Activated CD8-positive, alpha-beta T cell treated with anti-CD3 and anti-CD28 coated beads, Interleukin-2, amount 10 ng/mL, durations not matched to agents 7 days and 5 days (primary cell): ENCODE measurements around the gene CSAG3. TPM values are rescaled to one million over a fixed set of nuclear protein-coding genes. Genes with fewer than 3 reads are reported as not detected.
"Not testable (repeated sequence)": the region's sequence is repeated elsewhere in the genome, so short reads cannot be mapped to it uniquely, and the experiment has no call there.

Source experiments
- ATAC-seq: fragments of 150-1000 bp; cut with Tn5 transposase; one replicate; pipeline ENCODE4 v1.10.0; 2021; ENCODE audit warnings: moderate library complexity
- CTCF ChIA-PET: fragments of 350-600 bp; sonication (Branson Sonifier 250); formaldehyde crosslinking; loops from one replicate; lab custom pipeline; 2021; ENCODE audit warnings: antibody characterized with exemption; lab: Charles Lee
- POLR2A ChIA-PET: fragments of 350-600 bp; sonication (Branson Sonifier 250); formaldehyde crosslinking; loops from one replicate; lab custom pipeline; 2021; ENCODE audit warnings: antibody characterized with exemption; lab: Charles Lee
- DNase-seq: peaks from one replicate; pipeline ENCODE4 v3.0.0-alpha.2; 2020
- H3K27ac Mint-ChIP-seq: one replicate; pipeline ENCODE4 v1.8.0; 2021; ENCODE audit warnings: mild to moderate bottlenecking, mixed read lengths
- H3K27me3 Mint-ChIP-seq: one replicate; pipeline ENCODE4 v1.8.0; 2021; ENCODE audit warnings: low read depth, mixed read lengths
- H3K36me3 Mint-ChIP-seq: one replicate; pipeline ENCODE4 v1.8.0; 2021; ENCODE audit warnings: low read depth, mixed read lengths
- H3K4me1 Mint-ChIP-seq: one replicate; pipeline ENCODE4 v1.8.0; 2021; ENCODE audit warnings: low read depth, mixed read lengths
- H3K4me3 Mint-ChIP-seq: one replicate; pipeline ENCODE4 v1.8.0; 2021; ENCODE audit warnings: mild to moderate bottlenecking, mixed read lengths
- H3K9me3 Mint-ChIP-seq: one replicate; pipeline ENCODE4 v1.8.0; 2022; ENCODE audit warnings: mixed read lengths; ENCODE audit not compliant: insufficient read depth
- total RNA-seq, 2 experiments: library from RNA; stranded (reverse); gene quantifications; one replicate each; pipeline ENCODE4 v1.2.3, GENCODE V29; 2021

CSAG3 gene
- not detected for total RNA-seq

DNA sequence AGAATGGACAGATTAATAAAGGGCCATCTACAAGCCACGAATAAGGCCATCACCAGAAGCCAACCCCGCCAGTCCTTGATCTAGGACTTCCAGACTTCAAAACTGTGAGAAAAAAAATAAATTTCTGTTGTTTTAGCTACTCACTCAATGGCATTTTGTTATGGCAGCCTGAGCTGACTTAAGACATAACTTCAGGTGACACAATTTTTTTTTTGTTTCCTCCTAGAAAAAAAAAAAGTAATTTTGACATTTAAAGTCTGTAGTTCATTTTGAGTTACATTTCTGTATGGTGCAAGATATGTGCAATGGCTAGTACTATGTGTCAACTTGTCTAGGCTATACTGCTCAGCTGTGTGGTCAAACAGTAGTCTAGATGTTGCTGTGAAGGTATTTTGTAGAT, at the start of gene CSAG3:
Gene CSAG3, plus strand, starts transcription at position 301 of the 400 bp plus-strand sequence.
- H3K9me3 Mint-ChIP-seq, H3K27ac Mint-ChIP-seq, H3K4me3 Mint-ChIP-seq, H3K4me1 Mint-ChIP-seq, H3K27me3 Mint-ChIP-seq, ATAC-seq, DNase-seq, POLR2A ChIA-PET, H3K36me3 Mint-ChIP-seq, CTCF ChIA-PET: not testable (repeated sequence)

GRCh38 chrX:152713195-152713594, 45.8 kb upstream of the CSAG3 start:
- H3K9me3 Mint-ChIP-seq, POLR2A ChIA-PET, DNase-seq, H3K27ac Mint-ChIP-seq, H3K36me3 Mint-ChIP-seq, H3K27me3 Mint-ChIP-seq, ATAC-seq, CTCF ChIA-PET, H3K4me3 Mint-ChIP-seq, H3K4me1 Mint-ChIP-seq: not testable (repeated sequence)

GRCh38 chrX:152713815-152714787, 44.9 kb upstream of the CSAG3 start, which contains the start of gene MAGEA2B:
Gene MAGEA2B (plus strand): TSS chrX:152714628. CDS start chrX:152717107, 2,479 bp downstream.
- H3K9me3 Mint-ChIP-seq, CTCF ChIA-PET, ATAC-seq, H3K4me1 Mint-ChIP-seq, POLR2A ChIA-PET, H3K27me3 Mint-ChIP-seq, H3K4me3 Mint-ChIP-seq, DNase-seq, H3K27ac Mint-ChIP-seq, H3K36me3 Mint-ChIP-seq: not testable (repeated sequence)

DNA sequence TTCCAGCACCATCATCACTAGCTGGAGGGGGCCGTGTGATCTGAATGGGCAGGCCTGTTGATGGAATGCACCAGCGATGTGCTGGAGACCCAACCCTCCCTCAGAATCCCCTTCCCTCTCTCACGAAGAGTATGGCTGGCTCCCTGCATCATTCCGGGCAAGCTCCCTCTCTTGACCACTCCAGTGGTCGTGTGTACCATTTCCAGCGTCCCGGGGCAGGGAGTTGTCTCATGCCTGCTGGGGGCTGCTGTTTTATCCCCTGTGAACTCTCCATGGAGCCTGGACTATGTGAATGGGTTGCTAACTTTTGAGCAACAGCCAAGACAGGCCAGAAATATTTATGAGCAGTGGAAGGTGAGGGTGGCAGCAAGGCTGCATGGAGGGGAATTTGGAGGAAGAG, 33.6 kb upstream of the CSAG3 start:
- CTCF ChIA-PET: no interaction called here
- H3K4me3 Mint-ChIP-seq: no peak overlapping the region
- peaks cover 3% of the 10 kb centered on the region for H3K27me3 Mint-ChIP-seq
- H3K9me3 Mint-ChIP-seq: no peaks in the 10 kb centered on the region
- H3K36me3 Mint-ChIP-seq: no peaks in the 10 kb centered on the region
- ATAC-seq (no peak), DNase-seq (no peak)
- POLR2A ChIA-PET: no interaction called here
- no peak overlapping the region for H3K27ac Mint-ChIP-seq
- no peaks in the 10 kb centered on the region for H3K4me1 Mint-ChIP-seq

- H3K9me3 Mint-ChIP-seq: no peaks in the 10 kb centered on the region
- no peak for DNase-seq
Measured at GRCh38 chrX:152733261-152733975, 25.6 kb upstream of the CSAG3 start, which contains the start of the genes CSAG1 and MAGEA12. Gene CSAG1 (minus strand): TSS chrX:152733721. CDS start chrX:152732460, 1,261 bp downstream. Gene MAGEA12 (plus strand): TSS chrX:152733757. CDS start chrX:152736162, 2,405 bp downstream.

DNA sequence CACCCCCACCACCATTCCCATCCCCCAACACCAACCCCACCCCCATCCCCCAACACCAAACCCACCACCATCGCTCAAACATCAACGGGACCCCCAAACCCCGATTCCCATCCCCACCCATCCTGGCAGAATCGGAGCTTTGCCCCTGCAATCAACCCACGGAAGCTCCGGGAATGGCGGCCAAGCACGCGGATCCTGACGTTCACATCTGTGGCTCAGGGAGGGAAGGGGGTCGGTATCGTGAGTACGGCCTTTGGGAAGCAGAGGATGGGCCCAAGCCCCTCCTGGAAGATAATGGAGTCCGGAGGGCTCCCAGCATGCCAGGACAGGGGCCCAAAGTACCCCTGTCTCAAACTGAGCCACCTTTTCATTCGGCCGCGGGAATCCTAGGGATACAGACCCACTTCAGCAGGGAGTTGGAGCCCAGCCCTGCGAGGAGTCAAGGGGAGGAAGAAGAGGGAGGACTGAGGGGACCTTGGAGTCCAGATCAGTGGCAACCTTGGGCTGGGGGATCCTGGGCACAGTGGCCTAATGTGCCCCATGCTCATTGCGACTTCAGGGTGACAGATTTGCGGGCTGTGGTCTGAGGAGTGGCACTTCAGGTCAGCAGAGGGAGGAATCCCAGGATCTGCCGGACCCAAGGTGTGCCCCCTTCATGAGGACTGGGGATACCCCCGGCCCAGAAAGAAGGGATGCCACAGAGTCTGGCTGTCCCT, 24.7 kb upstream of the CSAG3 start:
- H3K4me1 Mint-ChIP-seq, CTCF ChIA-PET, H3K4me3 Mint-ChIP-seq, POLR2A ChIA-PET, H3K36me3 Mint-ChIP-seq, DNase-seq, H3K27me3 Mint-ChIP-seq, H3K27ac Mint-ChIP-seq, ATAC-seq, H3K9me3 Mint-ChIP-seq: not testable (repeated sequence)

More at GRCh38 chrX:152733261-152733975, 25.6 kb upstream of the CSAG3 start, which contains the start of the genes CSAG1 and MAGEA12:
- H3K4me1 Mint-ChIP-seq: no peaks in the 10 kb centered on the region
- no peaks in the 10 kb centered on the region for H3K36me3 Mint-ChIP-seq
- no peak for ATAC-seq
- no peak within 1 kb of the TSS for H3K4me3 Mint-ChIP-seq
- POLR2A ChIA-PET: no interaction called here
- H3K27ac Mint-ChIP-seq: no peak within 1 kb of the TSS
- CTCF ChIA-PET: no interaction called here
- H3K27me3 Mint-ChIP-seq: peaks cover 3% of the 10 kb centered on the region

- H3K27me3 Mint-ChIP-seq: no peaks in the 10 kb centered on the region
- H3K27ac Mint-ChIP-seq: no peak overlapping the region
- H3K4me3 Mint-ChIP-seq: no peak overlapping the region
- ChIA-PET CTCF (no interaction called here), POLR2A (no interaction called here)
- H3K9me3 Mint-ChIP-seq: no peaks in the 10 kb centered on the region
- ATAC-seq: no peak
- H3K4me1 Mint-ChIP-seq: no peaks in the 10 kb centered on the region
- no peaks in the 10 kb centered on the region for H3K36me3 Mint-ChIP-seq
- DNase-seq: no peak
Measured at GRCh38 chrX:152735101-152735500, 23.9 kb upstream of the CSAG3 start.

DNA sequence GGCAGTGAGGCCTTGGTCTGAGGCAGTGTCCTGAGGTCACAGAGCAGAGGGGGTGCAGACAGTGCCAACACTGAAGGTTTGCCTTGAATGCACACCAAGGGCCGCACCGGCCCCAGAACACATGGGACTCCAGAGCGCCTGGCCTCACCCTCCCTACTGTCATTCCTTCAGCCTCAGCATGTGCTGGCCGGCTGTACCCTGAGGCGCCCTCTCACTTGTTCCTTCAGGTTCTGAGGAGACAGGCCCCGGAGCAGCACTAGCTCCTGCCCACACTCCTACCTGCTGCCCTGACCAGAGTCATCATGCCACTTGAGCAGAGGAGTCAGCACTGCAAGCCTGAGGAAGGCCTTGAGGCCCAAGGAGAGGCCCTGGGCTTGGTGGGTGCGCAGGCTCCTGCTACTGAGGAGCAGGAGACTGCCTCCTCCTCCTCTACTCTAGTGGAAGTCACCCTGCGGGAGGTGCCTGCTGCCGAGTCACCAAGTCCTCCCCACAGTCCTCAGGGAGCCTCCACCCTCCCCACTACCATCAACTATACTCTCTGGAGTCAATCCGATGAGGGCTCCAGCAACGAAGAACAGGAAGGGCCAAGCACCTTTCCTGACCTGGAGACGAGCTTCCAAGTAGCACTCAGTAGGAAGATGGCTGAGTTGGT, 23.0 kb upstream of the CSAG3 start:
- Mint-ChIP-seq H3K4me3 (no peak overlapping the region), H3K36me3 (no peaks in the 10 kb centered on the region), H3K4me1 (no peaks in the 10 kb centered on the region), H3K27ac (no peak overlapping the region), H3K9me3 (no peaks in the 10 kb centered on the region), H3K27me3 (no peaks in the 10 kb centered on the region)
- POLR2A ChIA-PET: no interaction called here
- DNase-seq (no peak), ATAC-seq (no peak)
- CTCF ChIA-PET: no interaction called here

DNA sequence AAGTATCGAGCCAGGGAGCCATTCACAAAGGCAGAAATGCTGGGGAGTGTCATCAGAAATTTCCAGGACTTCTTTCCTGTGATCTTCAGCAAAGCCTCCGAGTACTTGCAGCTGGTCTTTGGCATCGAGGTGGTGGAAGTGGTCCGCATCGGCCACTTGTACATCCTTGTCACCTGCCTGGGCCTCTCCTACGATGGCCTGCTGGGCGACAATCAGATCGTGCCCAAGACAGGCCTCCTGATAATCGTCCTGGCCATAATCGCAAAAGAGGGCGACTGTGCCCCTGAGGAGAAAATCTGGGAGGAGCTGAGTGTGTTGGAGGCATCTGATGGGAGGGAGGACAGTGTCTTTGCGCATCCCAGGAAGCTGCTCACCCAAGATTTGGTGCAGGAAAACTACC, 22.5 kb upstream of the CSAG3 start:
- CTCF ChIA-PET, H3K27me3 Mint-ChIP-seq, H3K36me3 Mint-ChIP-seq, ATAC-seq, H3K27ac Mint-ChIP-seq, H3K9me3 Mint-ChIP-seq, POLR2A ChIA-PET, DNase-seq, H3K4me1 Mint-ChIP-seq, H3K4me3 Mint-ChIP-seq: not testable (repeated sequence)

DNA sequence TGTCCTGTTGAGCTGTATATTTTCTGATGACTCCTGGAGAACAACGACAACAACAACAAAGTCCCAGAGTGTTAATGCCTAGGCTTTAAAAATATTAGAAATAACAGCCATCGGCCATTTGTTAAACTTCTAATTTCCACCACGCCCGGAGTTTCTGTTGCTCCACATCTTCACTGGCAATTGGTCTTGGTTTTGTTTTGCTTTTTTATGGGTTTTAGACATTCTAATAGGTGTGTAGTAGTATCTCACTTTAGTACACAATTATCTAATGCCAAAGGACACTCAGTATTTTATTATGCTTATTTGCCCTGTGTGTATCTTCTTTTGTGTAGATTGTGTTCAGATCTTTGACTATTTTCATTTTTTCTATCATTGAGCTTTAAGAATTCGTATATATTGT, 20.5 kb upstream of the CSAG3 start:
- ATAC-seq: no peak
- DNase-seq: no peak
- no peaks in the 10 kb centered on the region for H3K4me1 Mint-ChIP-seq
- no peak overlapping the region for H3K4me3 Mint-ChIP-seq
- no peak overlapping the region for H3K27ac Mint-ChIP-seq
- H3K9me3 Mint-ChIP-seq: no peaks in the 10 kb centered on the region
- H3K27me3 Mint-ChIP-seq: no peaks in the 10 kb centered on the region
- ChIA-PET POLR2A (no interaction called here), CTCF (no interaction called here)
- no peaks in the 10 kb centered on the region for H3K36me3 Mint-ChIP-seq
